Stimulated activated CD8-positive, alpha-beta memory T cell treated with anti-CD3 and anti-CD28 coated beads, Interleukin-15, amount 100 ng/mL, for 24 hours (primary cell): ENCODE measurements around the gene UBE2U.
"Not testable (repeated sequence)": the region's sequence is repeated elsewhere in the genome, so short reads cannot be mapped to it uniquely, and the experiment has no call there.

Source experiments
- DNase-seq: peaks from one replicate; pipeline ENCODE4 v3.0.0-alpha.2; 2020; ENCODE audit warnings: low read depth

The UBE2U gene

DNA sequence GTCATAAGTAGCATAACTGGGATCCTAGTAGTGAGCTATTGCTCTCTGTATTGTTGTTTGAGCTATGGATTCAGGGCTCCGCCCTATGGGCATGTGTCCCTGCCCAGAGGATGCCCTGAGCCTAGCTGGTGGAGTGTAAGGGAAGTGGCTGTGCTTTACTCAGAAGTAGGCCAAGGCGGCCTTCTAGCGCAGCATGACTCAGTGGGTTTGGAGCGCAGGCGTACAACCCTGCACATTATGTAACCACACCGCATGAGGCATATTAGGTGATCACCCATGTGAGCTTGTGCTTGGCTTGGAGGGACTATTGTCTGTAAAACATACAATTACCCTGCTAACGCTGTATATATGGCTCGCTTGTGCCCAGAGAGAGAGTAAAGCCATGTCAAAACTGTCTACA lies 11.1 kb upstream of the UBE2U start:
- DNase-seq, result no peak

- DNase-seq, result no peak
These were observed 9.0 kb upstream of the UBE2U start for GRCh38 chr1:64194168-64195080.

- no peak for DNase-seq
These were observed 8.4 kb upstream of the UBE2U start for GRCh38 chr1:64195081-64195395.

GRCh38 chr1:64196074-64196870 lies 7.2 kb upstream of the UBE2U start:
- no peak for DNase-seq

GRCh38 chr1:64197076-64197475 lies 6.3 kb upstream of the UBE2U start:
- no peak for DNase-seq

DNA sequence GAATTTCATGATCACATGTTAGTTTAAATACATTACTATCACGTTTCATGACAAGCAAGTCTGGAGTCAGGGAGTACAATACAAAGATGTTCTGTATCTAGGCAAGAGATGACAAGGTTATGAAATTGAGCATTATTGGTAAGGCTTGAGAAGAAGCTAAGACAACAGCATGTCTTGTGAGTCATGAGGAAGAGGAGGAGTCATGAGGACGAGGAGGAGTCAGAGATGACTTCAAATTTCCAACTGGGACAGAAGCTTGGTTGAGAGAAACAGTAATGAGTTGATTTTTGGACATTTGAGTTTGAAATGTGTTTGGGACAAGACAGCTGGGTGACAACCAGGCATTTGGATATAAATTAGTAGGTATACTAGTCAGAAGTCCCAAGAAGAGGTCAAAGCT lies 4.3 kb upstream of the UBE2U start:
- DNase-seq, result no peak

- no peak for DNase-seq
These were observed 3.4 kb upstream of the UBE2U start for GRCh38 chr1:64200064-64200463.

DNA sequence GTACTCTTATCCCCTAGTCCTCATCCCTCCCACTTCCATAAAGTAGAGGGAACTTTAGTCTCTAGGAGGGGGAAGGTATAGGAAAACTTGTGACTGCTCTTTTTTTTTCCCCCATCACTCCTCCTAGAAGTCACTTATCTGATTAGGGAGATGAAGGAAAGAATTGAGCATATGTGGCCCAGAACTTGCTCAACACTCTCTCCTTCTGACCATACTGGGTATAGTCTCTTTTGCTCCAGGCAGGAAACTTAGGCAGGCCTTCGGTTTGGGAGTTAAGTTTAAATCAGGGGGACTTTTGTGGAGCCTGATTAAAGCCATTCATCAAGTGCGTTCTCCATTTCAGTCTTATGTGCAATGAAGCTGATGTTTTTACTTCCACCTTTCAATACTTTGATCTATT lies 5.8 kb downstream of the UBE2U start:
- DNase-seq, result no peak

- DNase-seq, result no peak
These were observed 8.6 kb downstream of the UBE2U start for GRCh38 chr1:64212031-64212430.

DNA sequence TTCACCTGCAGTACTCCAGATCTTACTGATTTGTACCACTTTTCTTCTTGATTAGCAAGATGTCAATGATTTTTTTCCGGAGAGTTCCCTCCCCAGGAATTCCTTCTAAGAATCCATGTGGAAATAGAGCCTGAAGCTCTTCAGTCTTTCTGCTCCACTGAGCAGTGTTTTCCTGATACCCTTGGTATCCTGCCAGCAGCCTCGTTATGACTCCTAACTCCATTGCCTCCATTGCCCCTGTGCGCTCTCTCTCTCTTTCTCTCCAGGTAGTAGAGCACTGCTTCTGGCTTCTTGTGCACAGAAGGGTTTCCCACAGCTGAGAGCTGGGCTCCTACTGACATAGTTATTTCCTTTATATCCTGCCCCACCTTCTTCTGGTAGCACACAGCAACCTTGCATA lies 12.2 kb downstream of the UBE2U start:
- DNase-seq, result no peak

- no peak for DNase-seq
These were observed 16.8 kb downstream of the UBE2U start for GRCh38 chr1:64220241-64220640.

GRCh38 chr1:64223329-64224151 lies 20.1 kb downstream of the UBE2U start:
- DNase-seq, result no peak

- not testable (repeated sequence) for DNase-seq
These were observed 20.8 kb downstream of the UBE2U start for GRCh38 chr1:64224236-64224635.

DNA sequence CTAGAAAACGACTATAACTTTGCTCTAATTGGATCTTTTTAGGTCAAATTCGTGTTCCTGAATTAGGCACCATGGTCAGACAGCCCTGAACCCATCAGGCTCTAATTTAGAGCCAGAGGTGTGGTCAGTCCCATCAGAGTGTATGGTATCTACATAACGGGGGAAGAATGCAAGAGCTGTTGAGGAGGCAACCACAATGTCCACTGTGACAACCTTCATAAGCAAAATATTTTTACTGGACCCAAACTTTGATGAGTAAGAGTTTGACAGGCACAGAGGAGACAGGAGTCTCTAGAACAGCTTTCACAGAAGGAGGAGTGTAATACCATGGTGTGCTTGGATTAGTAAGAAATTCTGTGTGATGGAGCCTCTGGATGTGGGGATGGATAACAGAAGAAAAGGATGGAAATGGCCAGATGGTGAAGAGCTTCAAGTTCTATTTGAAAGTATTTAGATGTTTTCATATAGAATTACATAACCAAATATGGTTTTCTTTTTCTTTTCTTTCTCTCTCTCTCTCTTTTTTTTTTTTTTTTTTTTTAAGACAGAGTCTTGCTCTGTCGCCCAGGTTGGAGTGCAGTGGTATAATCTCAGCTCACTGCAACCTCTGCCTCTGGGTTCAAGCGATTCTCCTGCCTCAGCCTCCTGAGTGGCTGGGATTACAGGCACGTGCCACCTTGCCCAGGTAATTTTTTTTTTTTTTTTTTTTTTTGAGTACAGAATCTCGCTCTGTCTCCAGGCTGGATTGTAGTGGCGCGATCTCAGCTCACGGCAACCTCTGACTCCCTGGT lies 24.9 kb downstream of the UBE2U start:
- no peak for DNase-seq

DNA sequence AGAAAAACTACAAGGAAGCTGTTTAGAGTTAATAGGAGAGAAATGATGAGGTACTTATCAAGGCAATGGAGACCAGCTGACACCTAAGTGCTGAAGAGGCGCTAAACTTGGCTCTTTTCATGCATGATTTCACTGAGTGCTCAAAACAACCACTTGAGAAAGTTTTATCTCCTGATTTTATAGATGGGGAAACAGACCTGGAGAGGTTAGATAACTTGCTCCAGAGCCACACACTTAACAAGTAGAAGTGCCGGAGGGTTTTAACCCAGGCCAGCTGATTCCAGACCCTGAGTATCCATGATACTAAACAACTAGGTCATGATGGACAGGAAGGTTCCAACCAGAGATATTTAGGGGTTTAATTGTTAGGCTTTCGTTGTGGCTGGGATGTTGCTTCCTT lies 25.9 kb downstream of the UBE2U start:
- DNase-seq, result no peak

DNA sequence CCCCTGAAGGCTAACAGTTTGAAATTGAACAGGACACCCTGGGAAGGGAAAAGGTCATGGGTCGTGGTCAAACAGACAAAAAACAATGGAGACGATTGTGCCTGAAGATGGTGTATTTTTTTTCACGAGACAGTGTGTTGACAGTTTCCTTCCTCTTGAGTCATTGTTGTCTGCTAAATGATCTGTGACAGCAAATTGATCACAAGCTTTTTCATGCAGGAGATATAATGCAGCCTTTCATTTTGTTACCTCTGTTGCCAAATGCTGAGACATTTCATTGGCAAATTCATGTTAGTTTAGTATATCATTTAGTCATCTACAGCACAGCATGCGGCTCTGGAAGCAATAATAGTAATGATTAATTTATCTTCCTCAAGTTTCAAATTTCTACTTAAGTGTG lies 27.7 kb downstream of the UBE2U start:
- DNase-seq, result no peak

DNA sequence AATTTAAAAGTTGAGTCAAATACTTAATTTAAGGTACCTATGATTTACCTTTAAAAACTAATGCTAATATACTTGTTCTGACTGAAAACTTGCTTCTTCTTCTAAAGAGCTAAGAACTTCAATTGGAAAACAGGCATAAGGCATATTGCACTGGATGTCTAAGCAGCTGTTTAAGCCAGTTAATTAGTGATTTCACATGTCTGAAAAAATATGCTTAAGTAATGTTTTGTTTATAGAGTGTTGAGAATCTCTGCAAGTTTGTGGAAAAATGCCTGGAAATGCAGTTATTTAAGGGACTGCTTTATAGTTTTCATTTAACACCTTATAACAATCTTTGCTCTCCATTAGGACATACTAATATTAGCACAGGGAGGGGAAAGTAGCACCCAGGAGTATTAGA lies 28.2 kb downstream of the UBE2U start:
- no peak for DNase-seq

DNA sequence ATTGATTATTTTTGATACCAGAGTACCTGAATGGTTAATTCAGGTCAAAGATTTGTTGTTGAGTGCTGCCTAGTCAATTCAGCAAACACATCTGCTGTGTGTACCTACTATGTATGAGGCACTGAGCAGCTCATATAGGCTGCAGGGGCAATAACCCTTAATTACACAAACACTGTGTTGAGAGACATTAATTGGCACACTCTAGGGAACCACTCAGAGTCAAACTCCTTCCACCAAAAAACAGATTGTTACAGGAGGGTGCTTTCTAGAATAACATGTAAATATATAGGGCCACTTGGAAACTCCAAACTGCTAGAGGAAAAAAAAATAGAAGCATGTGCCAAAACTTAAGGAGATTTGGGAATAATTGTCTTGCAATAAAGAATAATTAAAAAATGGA lies 31.3 kb downstream of the UBE2U start:
- no peak for DNase-seq

GRCh38 chr1:64235181-64235580 lies 31.8 kb downstream of the UBE2U start:
- DNase-seq, result no peak

DNA sequence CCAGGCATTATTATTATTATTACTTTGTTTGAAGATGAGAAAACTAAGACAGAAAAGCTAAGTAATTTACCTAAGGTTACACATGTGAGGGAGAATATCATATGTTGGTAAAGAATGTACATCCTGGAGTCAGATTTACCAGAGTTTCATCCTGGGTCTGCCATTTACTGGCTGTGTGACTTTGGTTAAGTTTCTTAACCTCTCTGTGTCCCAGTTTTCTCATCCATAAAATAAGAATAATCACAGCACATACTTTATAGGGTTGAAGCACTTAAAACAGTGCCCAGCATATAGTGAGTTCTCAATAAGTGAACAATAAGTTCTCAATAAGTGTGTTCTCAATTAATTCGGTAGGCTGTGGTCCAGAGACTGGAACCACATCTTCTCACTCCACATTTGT lies 32.5 kb downstream of the UBE2U start:
- no peak for DNase-seq

GRCh38 chr1:64236541-64236954 lies 33.1 kb downstream of the UBE2U start:
- DNase-seq, result no peak

DNA sequence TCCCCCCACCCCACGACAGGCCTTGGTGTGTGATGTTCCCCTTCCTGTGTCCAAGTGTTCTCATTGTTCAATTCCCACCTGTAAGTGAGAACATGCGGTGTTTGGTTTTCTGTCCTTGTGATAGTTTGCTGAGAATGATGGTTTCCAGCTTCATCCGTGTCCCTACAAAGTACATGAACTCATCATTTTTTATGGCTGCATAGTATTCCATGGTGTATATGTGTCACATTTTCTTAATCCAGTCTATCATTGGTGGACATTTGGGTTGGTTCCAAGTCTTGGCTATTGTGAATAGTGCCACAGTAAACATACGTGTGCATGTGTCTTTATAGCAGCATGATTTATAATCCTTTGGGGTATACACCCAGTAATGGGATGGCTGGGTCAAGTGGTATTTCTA lies 36.1 kb downstream of the UBE2U start:
- DNase-seq, result not testable (repeated sequence)
